A673 (cell line): ENCODE results near the gene SFXN5.

Experiments
- EZH2 ChIP-seq: fragments of 200-600 bp; sonication (generic); IDR thresholded peaks from 2 replicates; pipeline ENCODE4 v1.6.1; 2017; ENCODE audit warnings: borderline replicate concordance, low read depth, mild to moderate bottlenecking, mixed read lengths, antibody characterized with exemption, low read length; ENCODE audit not compliant: poor library complexity, severe bottlenecking
- TF ChIP-seq, protein P1 (sequence below): fragments of 300-800, 200-600 bp; sonication (generic); conservative IDR thresholded peaks from 2 replicates; pipeline ENCODE4 v1.5.1; 2017; ENCODE audit warnings: low read depth, mild to moderate bottlenecking, antibody characterized with exemption, low read length, moderate library complexity, mixed read lengths

- TF ChIP-seq, protein P1, sequence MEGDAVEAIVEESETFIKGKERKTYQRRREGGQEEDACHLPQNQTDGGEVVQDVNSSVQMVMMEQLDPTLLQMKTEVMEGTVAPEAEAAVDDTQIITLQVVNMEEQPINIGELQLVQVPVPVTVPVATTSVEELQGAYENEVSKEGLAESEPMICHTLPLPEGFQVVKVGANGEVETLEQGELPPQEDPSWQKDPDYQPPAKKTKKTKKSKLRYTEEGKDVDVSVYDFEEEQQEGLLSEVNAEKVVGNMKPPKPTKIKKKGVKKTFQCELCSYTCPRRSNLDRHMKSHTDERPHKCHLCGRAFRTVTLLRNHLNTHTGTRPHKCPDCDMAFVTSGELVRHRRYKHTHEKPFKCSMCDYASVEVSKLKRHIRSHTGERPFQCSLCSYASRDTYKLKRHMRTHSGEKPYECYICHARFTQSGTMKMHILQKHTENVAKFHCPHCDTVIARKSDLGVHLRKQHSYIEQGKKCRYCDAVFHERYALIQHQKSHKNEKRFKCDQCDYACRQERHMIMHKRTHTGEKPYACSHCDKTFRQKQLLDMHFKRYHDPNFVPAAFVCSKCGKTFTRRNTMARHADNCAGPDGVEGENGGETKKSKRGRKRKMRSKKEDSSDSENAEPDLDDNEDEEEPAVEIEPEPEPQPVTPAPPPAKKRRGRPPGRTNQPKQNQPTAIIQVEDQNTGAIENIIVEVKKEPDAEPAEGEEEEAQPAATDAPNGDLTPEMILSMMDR: no peak
- no peak for TF ChIP-seq EZH2
Measured at GRCh38 chr2:73083886-73084800, 12.6 kb upstream of the SFXN5 start.
